Measurements from ENCODE around the gene MAPKAP1.

Gene MAPKAP1

GRCh38 chr9:125639057-125639456 is 68.0 kb downstream of the MAPKAP1 start:
- FAIRE-seq, result no peak

GRCh38 chr9:125638239-125639045 is 68.6 kb downstream of the MAPKAP1 start:
- FAIRE-seq, result no peak

GRCh38 chr9:125637241-125637640 is 69.8 kb downstream of the MAPKAP1 start:
- no peak for FAIRE-seq

GRCh38 chr9:125635888-125636287 is 71.1 kb downstream of the MAPKAP1 start:
- no peak for FAIRE-seq

- FAIRE-seq, result no peak
Measured at GRCh38 chr9:125634040-125634717, 72.8 kb downstream of the MAPKAP1 start.

- no peak for FAIRE-seq
Measured at GRCh38 chr9:125633116-125633745, 73.8 kb downstream of the MAPKAP1 start.

GRCh38 chr9:125632321-125633115 is 74.5 kb downstream of the MAPKAP1 start:
- FAIRE-seq, result no peak

- FAIRE-seq, result no peak
Measured at GRCh38 chr9:125631391-125632085, 75.5 kb downstream of the MAPKAP1 start.

GRCh38 chr9:125630436-125630835 is 76.6 kb downstream of the MAPKAP1 start:
- FAIRE-seq, result no peak

- no peak for FAIRE-seq
Measured at GRCh38 chr9:125629446-125629845, 77.6 kb downstream of the MAPKAP1 start.

GRCh38 chr9:125626187-125626586 is 80.8 kb downstream of the MAPKAP1 start:
- no peak for FAIRE-seq

- FAIRE-seq, result no peak
Measured at GRCh38 chr9:125621170-125621569, 85.8 kb downstream of the MAPKAP1 start.

GRCh38 chr9:125620216-125620615 is 86.8 kb downstream of the MAPKAP1 start:
- no peak for FAIRE-seq

GRCh38 chr9:125617087-125617486 is 89.9 kb downstream of the MAPKAP1 start:
- FAIRE-seq, result no peak

GRCh38 chr9:125613141-125613540 is 93.9 kb downstream of the MAPKAP1 start:
- no peak for FAIRE-seq

GRCh38 chr9:125612616-125613015 is 94.4 kb downstream of the MAPKAP1 start:
- FAIRE-seq, result no peak

GRCh38 chr9:125611121-125611765 is 95.8 kb downstream of the MAPKAP1 start:
- FAIRE-seq, result no peak

GRCh38 chr9:125609744-125610143 is 97.3 kb downstream of the MAPKAP1 start:
- no peak for FAIRE-seq

GRCh38 chr9:125608489-125609224 is 98.4 kb downstream of the MAPKAP1 start:
- FAIRE-seq, result no peak

- FAIRE-seq, result no peak
Measured at GRCh38 chr9:125604196-125604595, 102.8 kb downstream of the MAPKAP1 start.

GRCh38 chr9:125603478-125604021 is 103.5 kb downstream of the MAPKAP1 start:
- no peak for FAIRE-seq
